Tibial artery (tissue), 4 donors: ENCODE measurements around the gene ANKAR.
"Not testable (repeated sequence)": the region's sequence is repeated elsewhere in the genome, so short reads cannot be mapped to it uniquely, and the experiment has no call there.

Source experiments
- DNase-seq, 2 donors: peaks; one replicate each; pipeline ENCODE4 v3.0.0-alpha.2; 2019
- H3K27ac ChIP-seq, 2 donors: fragments of 200-600 bp; sonication (generic) in 1 of 2; 1 replicate in 1 of 2; 2 replicates in 1 of 2; pipeline ENCODE4 v1.5.1; 2018 to 2019; ENCODE audit warnings: mild to moderate bottlenecking in 1 of 2
- H3K27me3 ChIP-seq, 2 donors: fragments of 200-600 bp; sonication (generic) in 1 of 2; one replicate each; pipeline versions ENCODE4 v1.5.1 to v1.6.0; 2016 to 2019
- H3K36me3 ChIP-seq, 3 donors: fragments of 200-600 bp; sonication (generic) in 2 of 3; one replicate each; pipeline ENCODE4 v1.5.1; 2016 to 2019; ENCODE audit warnings: mild to moderate bottlenecking in 2 of 3
- H3K4me1 ChIP-seq, 4 donors: fragments of 200-600 bp; sonication (generic) in 2 of 4; 1 replicate in 3 of 4; 2 replicates in 1 of 4; pipeline ENCODE4 v1.5.1; 2016 to 2019
- H3K4me3 ChIP-seq, 2 donors: fragments of 200-600 bp; sonication (generic) in 1 of 2; 1 replicate in 1 of 2; 2 replicates in 1 of 2; pipeline ENCODE4 v1.5.1; 2018 to 2019; ENCODE audit warnings: mild to moderate bottlenecking in 2 of 2
- H3K9me3 ChIP-seq, 3 donors: fragments of 200-600 bp; sonication (generic) in 1 of 3; one replicate each; pipeline ENCODE4 v1.5.1; 2016 to 2019
- intact Hi-C: fragments of 100-400 bp; cut with DNase I; formaldehyde crosslinking; loops from one replicate; pipeline ENCODE4 v1.15.0; 2023; ENCODE audit warnings: low total_unique reads
- TF ChIP-seq, protein P1 (sequence below), 2 experiments: fragments of 200-600 bp in 1 of 2; fragments of 450-650 bp in 1 of 2; IDR thresholded peaks; one replicate each; pipeline ENCODE4 v1.5.1; 2017 to 2019; ENCODE audit warnings: antibody characterized with exemption in 2 of 2, mild to moderate bottlenecking in 1 of 2, moderate library complexity in 1 of 2

ANKAR gene

DNA sequence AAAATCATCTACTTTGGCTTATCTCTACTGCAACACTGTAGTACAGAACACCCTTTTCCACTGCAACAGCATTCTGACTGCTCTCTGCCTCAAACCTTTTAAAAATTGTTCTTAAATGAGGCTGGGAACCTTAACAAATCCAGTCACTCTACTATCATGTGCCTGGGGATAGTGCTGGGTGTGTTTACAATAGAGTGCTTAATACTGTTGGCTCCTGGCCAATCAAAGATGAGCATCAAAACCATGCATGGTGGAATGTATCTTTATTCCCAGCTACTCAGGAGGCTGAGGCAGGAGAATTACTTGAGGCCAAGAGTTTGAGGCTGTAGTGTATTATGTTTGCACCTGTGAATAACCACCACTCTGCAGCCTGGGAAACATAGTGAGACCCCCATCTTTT lies 7.4 kb downstream of the ANKAR start:
- no peak for DNase-seq
- Histone ChIP-seq H3K4me1 (peaks cover 0 to 10% (median 5%) of the 10 kb centered on the region in 4 donors), H3K4me3 (no peak overlapping the region), H3K9me3 (no peaks in the 10 kb centered on the region), H3K27me3 (no peaks in the 10 kb centered on the region), H3K27ac (no peak overlapping the region), H3K36me3 (no peaks in the 10 kb centered on the region)
- TF ChIP-seq, protein P1, sequence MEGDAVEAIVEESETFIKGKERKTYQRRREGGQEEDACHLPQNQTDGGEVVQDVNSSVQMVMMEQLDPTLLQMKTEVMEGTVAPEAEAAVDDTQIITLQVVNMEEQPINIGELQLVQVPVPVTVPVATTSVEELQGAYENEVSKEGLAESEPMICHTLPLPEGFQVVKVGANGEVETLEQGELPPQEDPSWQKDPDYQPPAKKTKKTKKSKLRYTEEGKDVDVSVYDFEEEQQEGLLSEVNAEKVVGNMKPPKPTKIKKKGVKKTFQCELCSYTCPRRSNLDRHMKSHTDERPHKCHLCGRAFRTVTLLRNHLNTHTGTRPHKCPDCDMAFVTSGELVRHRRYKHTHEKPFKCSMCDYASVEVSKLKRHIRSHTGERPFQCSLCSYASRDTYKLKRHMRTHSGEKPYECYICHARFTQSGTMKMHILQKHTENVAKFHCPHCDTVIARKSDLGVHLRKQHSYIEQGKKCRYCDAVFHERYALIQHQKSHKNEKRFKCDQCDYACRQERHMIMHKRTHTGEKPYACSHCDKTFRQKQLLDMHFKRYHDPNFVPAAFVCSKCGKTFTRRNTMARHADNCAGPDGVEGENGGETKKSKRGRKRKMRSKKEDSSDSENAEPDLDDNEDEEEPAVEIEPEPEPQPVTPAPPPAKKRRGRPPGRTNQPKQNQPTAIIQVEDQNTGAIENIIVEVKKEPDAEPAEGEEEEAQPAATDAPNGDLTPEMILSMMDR (IDR thresholded peaks at IDR 0.05), result no peak
- intact Hi-C loops, result no loop called here

DNA sequence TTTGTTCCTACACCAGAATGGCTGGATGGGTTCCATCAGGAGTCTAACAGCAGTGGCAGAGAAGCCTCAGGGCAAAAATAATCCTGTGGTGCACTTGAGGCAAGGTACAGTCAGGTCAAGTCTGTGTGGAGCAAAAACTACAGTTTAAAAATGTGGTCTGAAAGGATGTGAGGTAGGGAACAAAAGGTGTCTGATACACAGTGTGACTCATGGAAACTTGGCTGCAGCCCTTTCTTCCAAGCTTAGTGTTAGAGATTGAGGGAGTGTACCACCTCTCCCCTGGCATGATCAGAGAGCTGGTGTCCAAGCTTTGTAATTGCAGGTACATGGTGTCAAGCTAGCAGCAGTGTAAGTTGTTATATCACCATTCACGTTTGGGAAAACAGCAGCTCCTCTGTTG lies 8.9 kb downstream of the ANKAR start:
- TF ChIP-seq, protein P1 (IDR thresholded peaks at IDR 0.05), result no peak
- H3K4me1 ChIP-seq, result peaks cover 0 to 10% (median 5%) of the 10 kb centered on the region in 4 donors
- no peak overlapping the region for H3K4me3 ChIP-seq
- no peaks in the 10 kb centered on the region for H3K36me3 ChIP-seq
- intact Hi-C loops, result no loop called here
- H3K27ac ChIP-seq, result no peak overlapping the region
- H3K9me3 ChIP-seq, result no peaks in the 10 kb centered on the region
- no peaks in the 10 kb centered on the region for H3K27me3 ChIP-seq
- no peak for DNase-seq

DNA sequence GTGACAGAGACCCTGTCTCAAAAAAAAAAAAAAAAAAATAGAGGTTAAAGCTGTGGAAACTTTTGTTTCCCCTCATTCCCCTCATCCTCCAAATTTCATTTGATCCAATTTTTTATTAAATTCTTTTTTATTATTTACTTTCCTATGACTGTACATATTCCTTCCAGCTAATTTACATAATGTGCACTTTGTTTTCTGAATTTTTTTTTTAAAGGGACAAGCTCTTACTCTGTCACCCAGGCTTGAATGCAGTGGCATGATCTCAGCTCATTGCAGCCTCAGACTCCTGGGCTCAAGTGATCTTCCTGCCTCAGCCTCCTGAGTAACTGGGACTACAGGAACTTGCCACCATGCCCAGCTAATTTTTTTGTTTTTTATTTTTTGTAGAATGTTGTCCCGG lies 10.3 kb downstream of the ANKAR start:
- Histone ChIP-seq H3K36me3 (peaks cover 0 to 3% (median 0%) of the 10 kb centered on the region in 3 donors), H3K27me3 (no peaks in the 10 kb centered on the region), H3K4me1 (peaks cover 0 to 10% (median 5%) of the 10 kb centered on the region in 4 donors), H3K4me3 (no peak overlapping the region), H3K27ac (no peak overlapping the region), H3K9me3 (no peaks in the 10 kb centered on the region)
- DNase-seq, result no peak
- intact Hi-C loops, result no loop called here
- TF ChIP-seq, protein P1 (IDR thresholded peaks at IDR 0.05), result no peak

DNA sequence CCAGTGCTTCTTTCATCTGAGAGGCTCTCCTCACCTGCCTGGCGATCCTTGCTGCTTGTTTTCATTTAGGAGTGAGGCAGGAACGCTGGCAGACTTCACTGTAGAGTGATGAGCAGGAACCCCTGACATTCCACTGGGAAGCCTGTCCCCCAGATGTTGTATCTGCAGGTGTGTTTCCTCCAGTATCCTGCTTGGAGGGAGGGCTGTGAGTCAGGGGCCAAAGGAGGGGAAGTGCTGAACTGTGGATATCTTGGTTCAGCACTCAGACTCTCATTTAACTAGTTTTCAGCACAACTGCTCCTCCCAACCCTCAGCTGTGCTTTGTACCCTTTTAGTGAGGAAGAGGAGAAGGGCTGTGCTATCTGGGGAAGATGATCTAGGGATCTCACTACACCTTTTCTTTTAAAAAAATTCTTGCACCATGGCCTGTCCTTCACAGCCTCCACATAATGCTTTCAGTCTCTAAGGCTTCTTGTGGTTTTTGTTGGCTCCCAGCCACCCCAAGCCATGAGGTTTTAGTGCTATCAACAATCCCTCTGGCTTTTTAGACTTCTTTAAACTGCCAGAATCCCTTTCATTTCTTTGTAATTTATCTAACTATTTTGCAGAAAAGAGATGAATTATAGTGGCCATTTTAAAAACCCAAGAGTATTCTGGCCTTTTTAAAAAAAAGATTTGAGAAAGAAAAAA lies 11.2 kb downstream of the ANKAR start:
- peaks cover 0 to 10% (median 5%) of the 10 kb centered on the region in 4 donors for H3K4me1 ChIP-seq
- H3K27ac ChIP-seq, result no peak overlapping the region
- no peaks in the 10 kb centered on the region for H3K9me3 ChIP-seq
- H3K36me3 ChIP-seq, result peaks cover 0 to 3% (median 0%) of the 10 kb centered on the region in 3 donors
- TF ChIP-seq, protein P1 (IDR thresholded peaks at IDR 0.05), result no peak
- peak in 1 of 2 donors; percentile 53 for DNase-seq
- no peak overlapping the region for H3K4me3 ChIP-seq
- no peaks in the 10 kb centered on the region for H3K27me3 ChIP-seq
- intact Hi-C loops, result no loop called here

DNA sequence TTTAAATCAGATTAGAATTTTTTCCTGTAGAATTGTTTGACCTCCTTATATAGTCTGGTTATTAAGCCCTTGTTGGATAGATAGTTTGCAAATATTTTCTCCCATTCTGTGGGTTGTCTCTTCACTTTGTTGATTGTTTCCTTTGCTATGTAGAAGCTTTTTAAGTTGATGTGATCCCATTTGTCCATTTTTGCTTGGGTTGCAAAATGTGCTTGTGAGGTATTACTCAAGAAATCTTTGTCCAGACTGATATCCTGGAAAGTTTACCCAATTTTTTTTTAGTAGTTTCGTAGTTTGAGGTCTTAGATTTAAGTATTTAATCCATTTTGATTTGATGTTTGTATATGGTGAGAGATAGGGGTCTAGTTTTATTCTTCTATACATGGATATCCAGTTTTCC lies 13.3 kb downstream of the ANKAR start:
- H3K36me3 ChIP-seq, result peaks cover 0 to 10% (median 9%) of the 10 kb centered on the region in 3 donors
- H3K4me3 ChIP-seq, DNase-seq, intact Hi-C loops, H3K27ac ChIP-seq, H3K27me3 ChIP-seq, H3K9me3 ChIP-seq: not testable (repeated sequence)
- peaks cover 0 to 10% (median 5%) of the 10 kb centered on the region in 4 donors for H3K4me1 ChIP-seq

DNA sequence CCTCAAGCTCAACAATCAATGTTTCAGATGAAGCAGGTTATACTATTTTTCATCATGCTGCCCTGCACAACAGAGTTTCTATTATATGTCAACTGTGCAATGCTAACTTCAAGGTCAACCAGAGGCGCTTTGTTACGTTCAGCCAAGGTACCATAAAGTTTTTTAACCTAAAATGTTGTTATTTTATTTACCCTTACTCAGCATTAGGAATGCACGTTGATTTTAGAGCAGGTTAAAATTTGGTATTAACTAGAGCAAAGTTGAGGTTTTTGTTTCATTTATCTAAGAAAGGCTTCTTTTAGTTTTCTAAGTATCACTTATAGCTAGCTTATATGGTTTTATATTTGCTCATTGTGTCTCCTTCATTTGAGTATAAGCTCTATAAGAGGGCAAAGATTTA lies 21.8 kb downstream of the ANKAR start:
- intact Hi-C loops, result loop anchor here (5.0 kb wide), 1 partner anchor 34 kb away; the partner anchor contains the start of gene ASNSD1

More for the DNA sequence above, 21.8 kb downstream of the ANKAR start:
- no peak overlapping the region for H3K27ac ChIP-seq
- peaks cover 0 to 9% (median 7%) of the 10 kb centered on the region in 3 donors for H3K36me3 ChIP-seq
- TF ChIP-seq, protein P1 (IDR thresholded peaks at IDR 0.05), result no peak
- H3K4me1 ChIP-seq, result no peaks in the 10 kb centered on the region
- DNase-seq, result no peak
- H3K9me3 ChIP-seq, result no peaks in the 10 kb centered on the region
- no peak overlapping the region for H3K4me3 ChIP-seq
- H3K27me3 ChIP-seq, result no peaks in the 10 kb centered on the region
